ENCODE results near the gene TRIM2.

TRIM2 gene

DNA sequence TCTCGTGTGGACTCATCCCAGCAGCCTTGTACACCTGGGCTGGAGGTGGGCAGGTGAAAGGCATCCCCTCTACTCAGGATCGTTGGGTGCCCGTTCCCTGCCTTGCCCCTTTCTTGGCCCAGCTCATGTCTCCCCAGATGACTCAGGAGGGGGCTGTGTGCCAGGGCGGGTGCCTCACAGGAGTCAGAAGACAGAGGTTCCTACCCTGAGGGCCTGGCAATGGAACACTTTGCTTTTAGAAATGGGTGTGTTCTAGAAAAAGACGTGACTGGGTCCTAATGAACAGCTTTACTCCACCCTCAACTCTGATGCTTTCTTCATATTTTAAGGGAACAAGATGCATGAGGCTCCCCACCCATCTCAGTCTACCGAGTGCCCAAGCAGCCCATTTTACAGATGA is 22.5 kb upstream of the TRIM2 start:
- H3K4me2 ChIP-seq (ENCODE audit: low read length) = no peak overlapping the region
- H4K8ac ChIP-seq (ENCODE audit: low read depth, low read length) = no peak overlapping the region
- H3K27ac ChIP-seq (ENCODE audit: low read depth, low read length) = no peak overlapping the region
- no peak overlapping the region for H2AK5ac ChIP-seq (ENCODE audit: low read length)
- H3K79me2 ChIP-seq (ENCODE audit: control insufficient read depth, insufficient read depth, low read length) = no peaks in the 10 kb centered on the region
- H3K27me3 ChIP-seq (ENCODE audit: insufficient read depth, low read length, poor library complexity) = no peaks in the 10 kb centered on the region
- no peaks in the 10 kb centered on the region for H3K4me1 ChIP-seq (ENCODE audit: control insufficient read depth, low read depth, low read length)
- no peaks in the 10 kb centered on the region for H3K36me3 ChIP-seq (ENCODE audit: control insufficient read depth, insufficient read depth, low read length)
- H3K18ac ChIP-seq (ENCODE audit: low read length) = no peak overlapping the region
- H4K5ac ChIP-seq (ENCODE audit: low read length) = no peak overlapping the region
- no peak overlapping the region for H2BK15ac ChIP-seq (replicated peaks; ENCODE audit: low read depth)
- H3K4me3 ChIP-seq (ENCODE audit: low read length) = no peak overlapping the region
- H3K9ac ChIP-seq (ENCODE audit: low read length) = no peak overlapping the region
- no peak overlapping the region for H3K56ac ChIP-seq (ENCODE audit: low read length)
- no peaks in the 10 kb centered on the region for H3K79me1 ChIP-seq (ENCODE audit: low read length)
- no peak overlapping the region for H2BK120ac ChIP-seq (ENCODE audit: low read depth, low read length)
- H2BK5ac ChIP-seq (ENCODE audit: low read length) = no peak overlapping the region
- DNase-seq = no peak
- WGBS (ENCODE audit: extremely low coverage, insufficient coverage, low lambda C conversion rate) = no CpG with 5 or more reads among the region's 6 CpGs
- no peak overlapping the region for H3K4ac ChIP-seq (ENCODE audit: low read depth, low read length)
- H3K23ac ChIP-seq (ENCODE audit: low read length) = no peak overlapping the region

DNA sequence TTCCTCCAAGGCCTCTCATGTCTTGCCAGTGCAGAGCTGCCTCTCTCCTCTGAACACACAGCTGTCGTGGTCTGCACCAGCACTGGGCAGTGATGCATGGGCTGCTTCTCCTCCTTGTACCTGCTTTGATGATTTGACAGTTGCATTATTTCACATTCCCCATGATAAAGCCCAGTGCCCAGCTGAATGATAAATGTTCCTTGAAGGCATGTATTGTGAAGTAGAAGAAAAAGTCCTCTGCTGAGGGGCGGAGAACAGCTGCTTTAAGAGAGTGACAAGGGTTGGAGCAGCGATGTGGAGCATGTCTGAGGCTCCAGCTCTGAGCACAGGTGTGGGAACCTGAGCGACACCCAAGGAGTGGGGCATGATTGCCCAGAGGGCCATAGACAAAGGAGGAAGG is 21.1 kb upstream of the TRIM2 start:
- no peaks in the 10 kb centered on the region for H3K36me3 ChIP-seq (ENCODE audit: control insufficient read depth, insufficient read depth, low read length)
- no peaks in the 10 kb centered on the region for H3K4me1 ChIP-seq (ENCODE audit: control insufficient read depth, low read depth, low read length)
- H2BK120ac ChIP-seq (ENCODE audit: low read depth, low read length) = no peak overlapping the region
- no peak overlapping the region for H3K4me3 ChIP-seq (ENCODE audit: low read length)
- H3K79me1 ChIP-seq (ENCODE audit: low read length) = no peaks in the 10 kb centered on the region
- no peak overlapping the region for H3K4me2 ChIP-seq (ENCODE audit: low read length)
- H2BK15ac ChIP-seq (replicated peaks; ENCODE audit: low read depth) = no peak overlapping the region
- H3K27ac ChIP-seq (ENCODE audit: low read depth, low read length) = no peak overlapping the region
- no peak overlapping the region for H2BK5ac ChIP-seq (ENCODE audit: low read length)
- no peak for DNase-seq
- no peak overlapping the region for H3K9ac ChIP-seq (ENCODE audit: low read length)
- no peaks in the 10 kb centered on the region for H3K79me2 ChIP-seq (ENCODE audit: control insufficient read depth, insufficient read depth, low read length)
- no peak overlapping the region for H3K23ac ChIP-seq (ENCODE audit: low read length)
- no peak overlapping the region for H2AK5ac ChIP-seq (ENCODE audit: low read length)
- H3K4ac ChIP-seq (ENCODE audit: low read depth, low read length) = no peak overlapping the region
- no peak overlapping the region for H3K56ac ChIP-seq (ENCODE audit: low read length)
- no peaks in the 10 kb centered on the region for H3K27me3 ChIP-seq (ENCODE audit: insufficient read depth, low read length, poor library complexity)
- H3K18ac ChIP-seq (ENCODE audit: low read length) = no peak overlapping the region
- H4K5ac ChIP-seq (ENCODE audit: low read length) = no peak overlapping the region
- H4K8ac ChIP-seq (ENCODE audit: low read depth, low read length) = no peak overlapping the region
- no CpG with 5 or more reads among the region's 4 CpGs for WGBS (ENCODE audit: extremely low coverage, insufficient coverage, low lambda C conversion rate)

DNA sequence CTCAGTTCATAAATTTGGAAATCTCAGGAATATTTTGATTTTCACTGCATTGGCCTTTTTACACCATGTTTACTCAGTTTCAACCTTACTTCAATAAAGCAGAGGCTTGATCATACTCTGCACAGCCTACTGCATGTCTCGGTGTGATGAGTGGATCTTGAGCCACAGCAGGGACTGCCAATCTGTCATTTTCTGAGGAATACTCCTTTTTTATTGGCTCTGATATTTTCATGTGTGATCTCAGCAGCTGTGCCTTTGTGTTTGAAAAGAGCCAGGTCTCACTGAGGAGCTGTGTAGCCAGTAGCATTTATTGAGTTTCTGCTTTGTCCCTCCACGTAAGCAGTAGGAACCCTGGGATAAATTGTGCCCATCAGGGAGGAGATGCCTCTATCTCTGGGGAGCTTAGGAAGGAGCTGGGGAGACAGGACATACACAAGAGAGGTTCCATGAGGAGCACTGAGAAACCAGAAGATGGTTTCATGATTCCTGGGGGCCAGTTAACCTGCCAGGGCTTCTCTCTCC is 18.9 kb upstream of the TRIM2 start:
- Histone ChIP-seq H3K18ac (ENCODE audit: low read length) (no peak overlapping the region), H4K8ac (ENCODE audit: low read depth, low read length) (no peak overlapping the region), H3K79me1 (ENCODE audit: low read length) (no peaks in the 10 kb centered on the region), H3K4ac (ENCODE audit: low read depth, low read length) (no peak overlapping the region), H3K9ac (ENCODE audit: low read length) (no peak overlapping the region), H3K27me3 (ENCODE audit: insufficient read depth, low read length, poor library complexity) (no peaks in the 10 kb centered on the region), H2BK15ac (replicated peaks; ENCODE audit: low read depth) (no peak overlapping the region), H2BK5ac (ENCODE audit: low read length) (no peak overlapping the region), H3K23ac (ENCODE audit: low read length) (no peak overlapping the region), H3K27ac (ENCODE audit: low read depth, low read length) (no peak overlapping the region), H2AK5ac (ENCODE audit: low read length) (no peak overlapping the region), H3K79me2 (ENCODE audit: control insufficient read depth, insufficient read depth, low read length) (no peaks in the 10 kb centered on the region), H4K5ac (ENCODE audit: low read length) (no peak overlapping the region), H3K4me3 (ENCODE audit: low read length) (no peak overlapping the region), H2BK120ac (ENCODE audit: low read depth, low read length) (no peak overlapping the region), H3K56ac (ENCODE audit: low read length) (no peak overlapping the region), H3K36me3 (ENCODE audit: control insufficient read depth, insufficient read depth, low read length) (no peaks in the 10 kb centered on the region), H3K4me2 (ENCODE audit: low read length) (no peak overlapping the region), H3K4me1 (ENCODE audit: control insufficient read depth, low read depth, low read length) (no peaks in the 10 kb centered on the region)
- no peak for DNase-seq
- WGBS (ENCODE audit: extremely low coverage, insufficient coverage, low lambda C conversion rate) = no CpG with 5 or more reads among the region's 2 CpGs

DNA sequence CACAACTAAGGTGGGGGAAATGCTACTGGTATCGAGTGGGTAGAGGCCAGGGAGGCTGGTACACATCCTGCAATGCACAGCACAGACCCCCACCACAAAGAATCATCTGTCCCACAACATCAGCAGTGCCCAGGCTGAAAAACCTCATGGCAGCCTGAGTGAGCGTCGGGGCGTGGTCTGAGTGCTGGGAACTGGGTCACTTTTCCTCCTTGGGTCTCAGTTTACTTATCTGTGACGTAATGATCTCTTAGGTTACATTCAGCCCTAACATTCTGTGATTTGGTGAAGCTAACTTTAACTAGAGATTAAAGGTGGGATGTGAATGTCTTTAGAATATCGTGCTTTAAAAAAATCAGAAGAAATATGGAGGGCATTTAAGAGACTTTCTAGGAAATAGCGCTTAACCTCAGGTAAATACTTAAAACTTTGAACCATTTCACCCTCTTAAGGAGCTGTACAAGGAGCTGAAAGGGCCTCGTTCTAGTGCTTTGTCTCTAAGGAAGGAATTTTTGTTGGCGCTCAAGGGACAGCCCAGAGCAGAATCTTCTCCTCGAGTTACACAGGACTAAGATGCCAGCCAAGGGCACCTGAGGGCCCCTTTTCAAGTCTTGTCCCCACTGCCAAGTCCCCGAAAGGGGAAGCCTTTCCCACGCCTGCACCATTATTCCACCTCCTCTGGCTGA is 18.1 kb upstream of the TRIM2 start:
- no peaks in the 10 kb centered on the region for H3K36me3 ChIP-seq (ENCODE audit: control insufficient read depth, insufficient read depth, low read length)
- no peaks in the 10 kb centered on the region for H3K79me1 ChIP-seq (ENCODE audit: low read length)
- no peak overlapping the region for H3K4ac ChIP-seq (ENCODE audit: low read depth, low read length)
- H4K8ac ChIP-seq (ENCODE audit: low read depth, low read length) = no peak overlapping the region
- H2BK15ac ChIP-seq (replicated peaks; ENCODE audit: low read depth) = no peak overlapping the region
- H3K4me2 ChIP-seq (ENCODE audit: low read length) = no peak overlapping the region
- no CpG with 5 or more reads among the region's 12 CpGs for WGBS (ENCODE audit: extremely low coverage, insufficient coverage, low lambda C conversion rate)
- no peaks in the 10 kb centered on the region for H3K4me1 ChIP-seq (ENCODE audit: control insufficient read depth, low read depth, low read length)
- no peak overlapping the region for H3K56ac ChIP-seq (ENCODE audit: low read length)
- H3K23ac ChIP-seq (ENCODE audit: low read length) = no peak overlapping the region
- no peak for DNase-seq
- H2AK5ac ChIP-seq (ENCODE audit: low read length) = no peak overlapping the region
- H2BK5ac ChIP-seq (ENCODE audit: low read length) = no peak overlapping the region
- H3K27ac ChIP-seq (ENCODE audit: low read depth, low read length) = no peak overlapping the region
- no peak overlapping the region for H3K9ac ChIP-seq (ENCODE audit: low read length)
- no peaks in the 10 kb centered on the region for H3K27me3 ChIP-seq (ENCODE audit: insufficient read depth, low read length, poor library complexity)
- H2BK120ac ChIP-seq (ENCODE audit: low read depth, low read length) = no peak overlapping the region
- H3K18ac ChIP-seq (ENCODE audit: low read length) = no peak overlapping the region
- H4K5ac ChIP-seq (ENCODE audit: low read length) = no peak overlapping the region
- H3K79me2 ChIP-seq (ENCODE audit: control insufficient read depth, insufficient read depth, low read length) = no peaks in the 10 kb centered on the region
- H3K4me3 ChIP-seq (ENCODE audit: low read length) = no peak overlapping the region

DNA sequence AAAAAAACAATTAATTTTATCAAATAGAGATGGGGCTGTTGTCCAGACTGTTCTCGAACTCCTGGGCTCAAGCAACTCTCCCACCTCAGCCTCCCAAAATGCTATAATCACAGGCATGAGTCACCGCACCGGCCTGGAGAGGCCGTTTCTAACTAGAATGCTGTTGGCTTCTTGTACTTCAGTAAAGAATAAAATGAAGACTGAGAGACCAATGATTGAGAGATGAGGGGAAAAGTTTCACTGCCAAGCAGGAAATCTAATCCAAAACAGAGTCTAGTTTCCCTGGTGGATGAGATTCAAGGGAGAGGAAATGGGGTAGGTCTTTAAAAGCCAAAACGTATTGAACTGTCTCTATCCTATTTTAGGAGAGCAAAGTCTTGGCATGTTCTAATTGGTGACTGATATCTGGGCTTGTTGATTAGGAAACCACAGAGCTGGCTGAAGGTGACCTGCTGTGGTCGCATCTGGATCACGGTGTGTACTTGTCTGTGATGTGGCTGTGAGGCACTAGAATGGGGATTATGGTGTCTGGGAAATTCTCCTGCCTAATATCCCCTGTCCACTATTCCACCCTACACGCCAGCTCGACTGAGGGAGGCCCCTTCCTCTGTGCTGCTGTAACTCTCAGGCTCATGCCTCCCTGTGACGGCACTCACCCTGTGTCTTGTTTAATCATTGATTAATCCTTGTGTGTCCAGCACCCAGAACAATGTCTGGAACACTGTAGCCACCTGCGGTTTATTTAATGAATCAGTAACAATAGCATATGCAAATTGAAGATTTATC is 15.0 kb upstream of the TRIM2 start:
- H3K79me1 ChIP-seq (ENCODE audit: low read length) = no peaks in the 10 kb centered on the region
- H3K27me3 ChIP-seq (ENCODE audit: insufficient read depth, low read length, poor library complexity) = no peaks in the 10 kb centered on the region
- no peaks in the 10 kb centered on the region for H3K4me1 ChIP-seq (ENCODE audit: control insufficient read depth, low read depth, low read length)
- H4K8ac ChIP-seq (ENCODE audit: low read depth, low read length) = no peak overlapping the region
- no peak overlapping the region for H2AK5ac ChIP-seq (ENCODE audit: low read length)
- no peak overlapping the region for H2BK120ac ChIP-seq (ENCODE audit: low read depth, low read length)
- no peak overlapping the region for H2BK5ac ChIP-seq (ENCODE audit: low read length)
- H3K36me3 ChIP-seq (ENCODE audit: control insufficient read depth, insufficient read depth, low read length) = no peaks in the 10 kb centered on the region
- H3K23ac ChIP-seq (ENCODE audit: low read length) = no peak overlapping the region
- H3K4me2 ChIP-seq (ENCODE audit: low read length) = no peak overlapping the region
- no peaks in the 10 kb centered on the region for H3K79me2 ChIP-seq (ENCODE audit: control insufficient read depth, insufficient read depth, low read length)
- H4K5ac ChIP-seq (ENCODE audit: low read length) = no peak overlapping the region
- H3K9ac ChIP-seq (ENCODE audit: low read length) = no peak overlapping the region
- no peak overlapping the region for H3K4ac ChIP-seq (ENCODE audit: low read depth, low read length)
- no peak overlapping the region for H3K27ac ChIP-seq (ENCODE audit: low read depth, low read length)
- no CpG with 5 or more reads among the region's 11 CpGs for WGBS (ENCODE audit: extremely low coverage, insufficient coverage, low lambda C conversion rate)
- no peak overlapping the region for H2BK15ac ChIP-seq (replicated peaks; ENCODE audit: low read depth)
- DNase-seq = no peak
- H3K56ac ChIP-seq (ENCODE audit: low read length) = no peak overlapping the region
- H3K18ac ChIP-seq (ENCODE audit: low read length) = no peak overlapping the region
- no peak overlapping the region for H3K4me3 ChIP-seq (ENCODE audit: low read length)

All from mesendoderm (in vitro differentiated cells).